Measurements from ENCODE around the gene TNIP3.

DNA sequence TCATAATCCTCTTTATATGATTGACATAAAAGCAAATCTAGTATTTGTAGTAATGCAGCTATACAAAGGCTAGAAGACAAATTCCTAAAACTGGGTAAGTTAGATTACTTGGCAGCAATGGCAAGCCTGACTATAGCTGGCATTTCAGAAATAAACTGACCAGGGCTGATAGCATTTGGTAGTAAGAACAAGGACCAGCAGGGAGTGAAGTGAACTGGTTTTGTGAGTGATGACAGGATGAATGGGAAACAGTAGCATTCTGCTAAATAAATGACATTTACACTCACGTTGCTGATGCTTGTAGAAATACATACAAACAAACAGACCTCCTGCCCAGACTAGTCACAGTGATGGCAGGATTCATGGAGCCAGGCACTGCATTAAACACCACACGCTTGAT lies 31.5 kb upstream of the TNIP3 start:
- TF ChIP-seq EP300 (IDR thresholded peaks at IDR 0.05) (no peak), POLR2AphosphoS5 (IDR thresholded peaks at IDR 0.05) (no peak), CTCF (IDR thresholded peaks at IDR 0.05) (no peak)
